Central memory CD8-positive, alpha-beta T cell (primary cell): ENCODE results near the gene MST1R.
A peak's percentile ranks its signal among the peaks of the same experiment; 100 is the strongest.
"Not testable (repeated sequence)": the region's sequence is repeated elsewhere in the genome, so short reads cannot be mapped to it uniquely, and the experiment has no call there.

Experiments used
- ATAC-seq: fragments of 150-1000 bp; cut with Tn5 transposase; replicated peaks from 2 replicates; pipeline ENCODE4 v1.10.0; 2022; ENCODE audit warnings: mild to moderate bottlenecking, moderate FRiP score, moderate number of reproducible peaks; ENCODE audit not compliant: poor library complexity, severe bottlenecking; ENCODE audit errors: extremely low read depth
- DNase-seq, 2 donors: peaks; one replicate each; pipeline ENCODE4 v3.0.0; 2021; ENCODE audit warnings: low spot score in 2 of 2
- H3K27ac Mint-ChIP-seq: one replicate; pipeline ENCODE4 v1.8.0; 2022; ENCODE audit warnings: low read depth, mild to moderate bottlenecking, moderate library complexity, mixed read lengths
- H3K27me3 Mint-ChIP-seq: one replicate; pipeline ENCODE4 v1.8.0; 2022; ENCODE audit warnings: mixed read lengths
- H3K36me3 Mint-ChIP-seq: one replicate; pipeline ENCODE4 v1.8.0; 2022; ENCODE audit warnings: mild to moderate bottlenecking, moderate library complexity, mixed read lengths; ENCODE audit not compliant: insufficient read depth
- H3K4me1 Mint-ChIP-seq: one replicate; pipeline ENCODE4 v1.8.0; 2022; ENCODE audit warnings: mixed read lengths
- H3K4me3 Mint-ChIP-seq: one replicate; pipeline ENCODE4 v1.8.0; 2022; ENCODE audit warnings: mild to moderate bottlenecking, moderate library complexity, mixed read lengths
- H3K9me3 Mint-ChIP-seq: one replicate; pipeline ENCODE4 v1.8.0; 2022; ENCODE audit warnings: mixed read lengths

MST1R gene

GRCh38 chr3:49927798-49928197, 24.1 kb upstream of the MST1R start:
- peaks cover 31% of the 10 kb centered on the region for H3K4me1 Mint-ChIP-seq
- H3K27ac Mint-ChIP-seq, result no peak overlapping the region
- H3K9me3 Mint-ChIP-seq, result no peaks in the 10 kb centered on the region
- H3K27me3 Mint-ChIP-seq, result no peaks in the 10 kb centered on the region
- no peak for ATAC-seq
- H3K4me3 Mint-ChIP-seq, result no peak overlapping the region
- no peak for DNase-seq
- peaks cover 5% of the 10 kb centered on the region for H3K36me3 Mint-ChIP-seq

- peaks cover 5% of the 10 kb centered on the region for H3K36me3 Mint-ChIP-seq
- H3K27ac Mint-ChIP-seq, result no peak overlapping the region
- no peaks in the 10 kb centered on the region for H3K9me3 Mint-ChIP-seq
- H3K4me1 Mint-ChIP-seq, result peaks cover 29% of the 10 kb centered on the region
- DNase-seq (no peak), ATAC-seq (no peak)
- no peak overlapping the region for H3K4me3 Mint-ChIP-seq
- H3K27me3 Mint-ChIP-seq, result no peaks in the 10 kb centered on the region
Observed at GRCh38 chr3:49926117-49926728, 22.6 kb upstream of the MST1R start.

- no peak for DNase-seq
- Mint-ChIP-seq H3K36me3 (peaks cover 5% of the 10 kb centered on the region), H3K4me1 (peaks cover 26% of the 10 kb centered on the region), H3K27ac (no peak overlapping the region), H3K9me3 (no peaks in the 10 kb centered on the region), H3K4me3 (no peak overlapping the region), H3K27me3 (no peaks in the 10 kb centered on the region)
- ATAC-seq, result no peak
Observed at GRCh38 chr3:49925485-49925884, 21.8 kb upstream of the MST1R start.

DNA sequence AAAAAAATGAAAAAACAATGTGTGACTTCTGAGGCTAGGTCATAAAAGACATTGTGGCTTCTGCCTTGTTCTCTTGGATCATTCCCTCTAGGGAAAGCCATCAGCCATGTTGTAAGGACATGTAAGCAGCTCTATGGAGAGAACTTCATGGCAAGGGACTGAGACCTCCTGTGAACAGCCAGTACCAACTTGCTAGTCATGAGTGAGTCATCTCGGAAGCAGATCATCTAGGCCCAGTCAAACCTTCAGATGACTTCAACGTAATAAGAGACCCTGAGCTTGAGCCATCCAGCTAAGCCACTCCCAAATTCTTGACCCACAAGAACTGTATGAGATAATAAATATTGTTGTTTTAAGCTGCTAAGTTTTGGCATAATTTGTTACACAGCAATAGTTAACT, 21.0 kb upstream of the MST1R start:
- no peak overlapping the region for H3K27ac Mint-ChIP-seq
- DNase-seq, result no peak
- H3K9me3 Mint-ChIP-seq, result no peaks in the 10 kb centered on the region
- H3K27me3 Mint-ChIP-seq, result no peaks in the 10 kb centered on the region
- H3K36me3 Mint-ChIP-seq, result peaks cover 5% of the 10 kb centered on the region
- peaks cover 21% of the 10 kb centered on the region for H3K4me1 Mint-ChIP-seq
- no peak overlapping the region for H3K4me3 Mint-ChIP-seq
- no peak for ATAC-seq

DNA sequence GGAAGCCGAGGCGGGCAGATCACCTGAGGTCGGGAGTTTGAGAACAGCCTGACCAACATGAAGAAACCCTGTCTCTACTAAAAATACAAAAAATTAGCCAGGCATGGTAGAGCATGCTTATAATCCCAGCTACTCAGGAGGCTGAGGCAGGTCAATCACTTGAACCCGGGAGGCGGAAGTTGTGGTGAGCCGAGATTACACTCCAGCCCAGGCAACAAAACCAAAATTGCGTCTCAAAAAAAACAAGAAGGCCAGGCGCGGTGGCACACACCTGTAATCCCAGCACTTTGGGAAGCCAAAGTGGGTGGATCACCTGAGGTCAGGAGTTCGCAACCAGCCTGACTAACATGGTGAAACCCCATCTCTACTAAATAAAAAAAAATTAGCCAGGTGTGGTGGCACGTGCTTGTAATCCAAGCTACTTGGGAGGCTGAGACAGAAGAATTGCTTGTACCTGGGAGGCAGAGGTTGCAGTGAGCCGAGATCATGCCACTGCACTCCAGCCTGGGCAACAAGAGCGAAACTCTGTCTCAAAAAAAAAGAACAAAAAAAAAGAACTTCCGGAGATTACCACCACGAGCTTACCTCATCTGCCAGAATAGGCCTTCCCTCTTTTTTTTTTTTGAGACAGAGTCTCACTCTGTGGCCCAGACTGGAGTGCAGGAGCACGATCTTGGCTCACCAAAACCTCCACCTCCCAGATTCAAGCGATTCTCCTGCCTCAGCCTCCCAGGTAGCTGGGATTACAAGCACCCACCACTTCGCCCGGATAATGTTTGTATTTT, 14.3 kb upstream of the MST1R start:
- not testable (repeated sequence) for H3K4me3 Mint-ChIP-seq, H3K27ac Mint-ChIP-seq

GRCh38 chr3:49916686-49917085, 13.0 kb upstream of the MST1R start:
- H3K27ac Mint-ChIP-seq, result no peak overlapping the region
- H3K9me3 Mint-ChIP-seq, result no peaks in the 10 kb centered on the region
- no peak for ATAC-seq
- H3K4me1 Mint-ChIP-seq, result no peaks in the 10 kb centered on the region
- H3K27me3 Mint-ChIP-seq, result no peaks in the 10 kb centered on the region
- peaks cover 6% of the 10 kb centered on the region for H3K36me3 Mint-ChIP-seq
- no peak overlapping the region for H3K4me3 Mint-ChIP-seq
- no peak for DNase-seq

More for the DNA sequence above, 14.3 kb upstream of the MST1R start:
- not testable (repeated sequence) for H3K27me3 Mint-ChIP-seq, H3K4me1 Mint-ChIP-seq, DNase-seq, H3K9me3 Mint-ChIP-seq, H3K36me3 Mint-ChIP-seq, ATAC-seq

GRCh38 chr3:49914906-49915305, 11.2 kb upstream of the MST1R start:
- Mint-ChIP-seq H3K4me1 (no peaks in the 10 kb centered on the region), H3K27me3 (no peaks in the 10 kb centered on the region), H3K27ac (no peak overlapping the region), H3K4me3 (no peak overlapping the region), H3K9me3 (no peaks in the 10 kb centered on the region), H3K36me3 (peaks cover 6% of the 10 kb centered on the region)
- DNase-seq (no peak), ATAC-seq (no peak)

- DNase-seq (no peak), ATAC-seq (no peak)
- peak overlapping the region; percentile 14 for H3K27ac Mint-ChIP-seq
- H3K27me3 Mint-ChIP-seq, result no peaks in the 10 kb centered on the region
- H3K36me3 Mint-ChIP-seq, result peaks cover 4% of the 10 kb centered on the region
- no peaks in the 10 kb centered on the region for H3K9me3 Mint-ChIP-seq
- H3K4me1 Mint-ChIP-seq, result no peaks in the 10 kb centered on the region
- H3K4me3 Mint-ChIP-seq, result no peak overlapping the region
Observed at GRCh38 chr3:49912881-49913281, 9.2 kb upstream of the MST1R start.

DNA sequence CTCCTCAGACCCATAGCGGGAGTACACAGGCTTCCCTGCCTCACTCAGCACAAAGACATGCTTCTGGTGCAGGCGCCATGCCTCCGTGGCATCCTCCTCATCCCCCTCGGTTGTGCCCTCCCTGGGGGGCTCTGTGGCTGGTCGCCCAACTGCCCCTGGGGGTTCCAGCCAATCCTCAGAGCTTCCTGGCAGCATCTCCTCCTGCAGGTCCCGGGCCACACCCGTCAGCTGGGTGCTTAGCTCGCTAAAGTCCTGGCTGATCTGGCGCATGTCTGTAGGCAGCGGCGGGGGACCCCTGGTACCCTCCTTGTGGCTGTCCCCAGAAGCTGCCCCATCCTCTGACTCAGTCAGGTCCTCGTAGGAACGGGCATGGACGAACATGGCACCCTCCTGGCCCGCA, 7.9 kb upstream of the MST1R start:
- Mint-ChIP-seq H3K27me3 (no peaks in the 10 kb centered on the region), H3K27ac (no peak overlapping the region)
- no peak for ATAC-seq

GRCh38 chr3:49911124-49911420, 7.4 kb upstream of the MST1R start:
- Mint-ChIP-seq H3K27me3 (no peaks in the 10 kb centered on the region), H3K36me3 (peaks cover 4% of the 10 kb centered on the region), H3K4me3 (no peak overlapping the region), H3K27ac (no peak overlapping the region), H3K9me3 (no peaks in the 10 kb centered on the region), H3K4me1 (peaks cover 6% of the 10 kb centered on the region)
- DNase-seq (no peak), ATAC-seq (no peak)

More for the DNA sequence above, 7.9 kb upstream of the MST1R start:
- peaks cover 4% of the 10 kb centered on the region for H3K36me3 Mint-ChIP-seq
- no peak overlapping the region for H3K4me3 Mint-ChIP-seq
- peaks cover under 1% of the 10 kb centered on the region for H3K4me1 Mint-ChIP-seq
- no peak for DNase-seq
- no peaks in the 10 kb centered on the region for H3K9me3 Mint-ChIP-seq

GRCh38 chr3:49910409-49911123, 6.9 kb upstream of the MST1R start:
- DNase-seq (no peak), ATAC-seq (no peak)
- Mint-ChIP-seq H3K27me3 (no peaks in the 10 kb centered on the region), H3K9me3 (no peaks in the 10 kb centered on the region), H3K36me3 (peaks cover 4% of the 10 kb centered on the region), H3K4me3 (no peak overlapping the region), H3K4me1 (peaks cover 11% of the 10 kb centered on the region), H3K27ac (no peak overlapping the region)

- ATAC-seq (no peak), DNase-seq (no peak)
- peaks cover 19% of the 10 kb centered on the region for H3K4me1 Mint-ChIP-seq
- no peaks in the 10 kb centered on the region for H3K9me3 Mint-ChIP-seq
- H3K27me3 Mint-ChIP-seq, result no peaks in the 10 kb centered on the region
- no peak overlapping the region for H3K4me3 Mint-ChIP-seq
- peaks cover 5% of the 10 kb centered on the region for H3K36me3 Mint-ChIP-seq
- no peak overlapping the region for H3K27ac Mint-ChIP-seq
Observed at GRCh38 chr3:49908373-49909199, 4.9 kb upstream of the MST1R start.
